ENCODE measurements around the gene KLK2. TPM values are rescaled to one million over a fixed set of nuclear protein-coding genes. Genes with fewer than 3 reads are reported as not detected.
A peak's percentile ranks its signal among the peaks of the same experiment; 100 is the strongest.

Gene KLK2
- total RNA-seq, 1 donor from 2014 or later, result not detected

- no peaks in the 10 kb centered on the region for H3K36me3 Mint-ChIP-seq (ENCODE audit: low read depth)
- no peaks in the 10 kb centered on the region for H3K9me3 Mint-ChIP-seq (ENCODE audit: low read depth)
- peaks cover 8% of the 10 kb centered on the region for H3K27me3 Mint-ChIP-seq (ENCODE audit: low read depth)
- no peak overlapping the region for H3K4me3 Mint-ChIP-seq (ENCODE audit: unreplicated experiment)
- H3K4me1 Mint-ChIP-seq (ENCODE audit: low read depth), result no peaks in the 10 kb centered on the region
- H3K27ac Mint-ChIP-seq (ENCODE audit: unreplicated experiment), result no peak overlapping the region
- no peak for TF ChIP-seq CTCF (IDR thresholded peaks at IDR 0.05)
- no peak for DNase-seq (ENCODE audit: low spot score)
Observed at GRCh38 chr19:50898018-50898417, 24.8 kb downstream of the KLK2 start.

GRCh38 chr19:50899569-50899968, 26.3 kb downstream of the KLK2 start:
- no peaks in the 10 kb centered on the region for H3K36me3 Mint-ChIP-seq (ENCODE audit: low read depth)
- DNase-seq (ENCODE audit: low spot score), result no peak
- H3K27ac Mint-ChIP-seq (ENCODE audit: unreplicated experiment), result no peak overlapping the region
- no peak for TF ChIP-seq CTCF (IDR thresholded peaks at IDR 0.05)
- H3K9me3 Mint-ChIP-seq (ENCODE audit: low read depth), result no peaks in the 10 kb centered on the region
- no peak overlapping the region for H3K4me3 Mint-ChIP-seq (ENCODE audit: unreplicated experiment)
- H3K4me1 Mint-ChIP-seq (ENCODE audit: low read depth), result no peaks in the 10 kb centered on the region
- H3K27me3 Mint-ChIP-seq (ENCODE audit: low read depth), result peaks cover 8% of the 10 kb centered on the region

GRCh38 chr19:50902640-50903039, 29.4 kb downstream of the KLK2 start:
- no peak overlapping the region for H3K27ac Mint-ChIP-seq (ENCODE audit: unreplicated experiment)
- no peak for TF ChIP-seq CTCF (IDR thresholded peaks at IDR 0.05)
- no peaks in the 10 kb centered on the region for H3K4me1 Mint-ChIP-seq (ENCODE audit: low read depth)
- DNase-seq (ENCODE audit: low spot score), result no peak
- no peaks in the 10 kb centered on the region for H3K36me3 Mint-ChIP-seq (ENCODE audit: low read depth)
- H3K27me3 Mint-ChIP-seq (ENCODE audit: low read depth), result peaks cover 19% of the 10 kb centered on the region
- H3K4me3 Mint-ChIP-seq (ENCODE audit: unreplicated experiment), result no peak overlapping the region
- no peaks in the 10 kb centered on the region for H3K9me3 Mint-ChIP-seq (ENCODE audit: low read depth)

- Mint-ChIP-seq H3K4me1 (ENCODE audit: low read depth) (peaks cover 4% of the 10 kb centered on the region), H3K27ac (ENCODE audit: unreplicated experiment) (no peak overlapping the region), H3K4me3 (ENCODE audit: unreplicated experiment) (no peak overlapping the region), H3K9me3 (ENCODE audit: low read depth) (no peaks in the 10 kb centered on the region), H3K36me3 (ENCODE audit: low read depth) (no peaks in the 10 kb centered on the region), H3K27me3 (ENCODE audit: low read depth) (peaks cover 43% of the 10 kb centered on the region)
- no peak for DNase-seq (ENCODE audit: low spot score)
- TF ChIP-seq CTCF (IDR thresholded peaks at IDR 0.05), result peak; percentile 40
Observed at GRCh38 chr19:50906217-50906616, 33.0 kb downstream of the KLK2 start.

- Mint-ChIP-seq H3K4me1 (ENCODE audit: low read depth) (peaks cover 4% of the 10 kb centered on the region), H3K9me3 (ENCODE audit: low read depth) (no peaks in the 10 kb centered on the region), H3K27me3 (ENCODE audit: low read depth) (peaks cover 53% of the 10 kb centered on the region), H3K4me3 (ENCODE audit: unreplicated experiment) (no peak overlapping the region), H3K36me3 (ENCODE audit: low read depth) (no peaks in the 10 kb centered on the region), H3K27ac (ENCODE audit: unreplicated experiment) (no peak overlapping the region)
- DNase-seq (ENCODE audit: low spot score), result no peak
- no peak for TF ChIP-seq CTCF (IDR thresholded peaks at IDR 0.05)
Observed at GRCh38 chr19:50908336-50908735, 35.1 kb downstream of the KLK2 start.

All from chondrocyte (in vitro differentiated cells).